HT-29 (cell line): ENCODE data around the gene NFIX. TPM values are rescaled to one million over a fixed set of nuclear protein-coding genes. Genes with fewer than 3 reads are reported as not detected.

Source experiments
- DNase-seq: peaks from one replicate; pipeline ENCODE4 v3.0.0-alpha.2; 2015; ENCODE audit warnings: low spot score
- total RNA-seq: library from RNA; depleted of rRNA; stranded (reverse); fragments of >200 nt; shearing (Covaris generic); gene quantifications from 2 replicates; pipeline ENCODE4 v1.2.3, GENCODE V29; 2014

Gene NFIX
- total RNA-seq, 1 experiment from 2014 or later = 22.4 TPM

- no peak for DNase-seq
These were observed 24.1 kb downstream of the NFIX start for GRCh38 chr19:13019332-13019731.

GRCh38 chr19:13020002-13020414 is 24.7 kb downstream of the NFIX start:
- no peak for DNase-seq

- DNase-seq = no peak
These were observed 27.0 kb downstream of the NFIX start for GRCh38 chr19:13022111-13022858.

GRCh38 chr19:13022859-13023636 is 27.8 kb downstream of the NFIX start:
- peak; percentile 60 for DNase-seq

- DNase-seq = no peak
These were observed 28.4 kb downstream of the NFIX start for GRCh38 chr19:13023656-13024055.

GRCh38 chr19:13024126-13024950 is 29.1 kb downstream of the NFIX start:
- peak; percentile 37 for DNase-seq

GRCh38 chr19:13024951-13025697 is 29.8 kb downstream of the NFIX start:
- peak; percentile 43 for DNase-seq

GRCh38 chr19:13025819-13026456 is 30.7 kb downstream of the NFIX start:
- peak; percentile 70 for DNase-seq

- DNase-seq = peak; percentile 87
These were observed 31.4 kb downstream of the NFIX start for GRCh38 chr19:13026462-13027370.

- no peak for DNase-seq
These were observed 32.3 kb downstream of the NFIX start for GRCh38 chr19:13027557-13027956.

GRCh38 chr19:13028027-13028426 is 32.8 kb downstream of the NFIX start:
- DNase-seq = no peak

- no peak for DNase-seq
These were observed 34.1 kb downstream of the NFIX start for GRCh38 chr19:13029301-13029880.

- no peak for DNase-seq
These were observed 34.6 kb downstream of the NFIX start for GRCh38 chr19:13029893-13030292.

- peak; percentile 61 for DNase-seq
These were observed 36.8 kb downstream of the NFIX start for GRCh38 chr19:13031917-13032623.

- no peak for DNase-seq
These were observed 37.6 kb downstream of the NFIX start for GRCh38 chr19:13032837-13033236.

- DNase-seq = no peak
These were observed 38.0 kb downstream of the NFIX start for GRCh38 chr19:13033244-13033643.

- peak; percentile 72 for DNase-seq
These were observed 38.7 kb downstream of the NFIX start for GRCh38 chr19:13033819-13034611.

- no peak for DNase-seq
These were observed 39.4 kb downstream of the NFIX start for GRCh38 chr19:13034636-13035035.
